Dermis microvascular lymphatic vessel endothelial cell (primary cell): ENCODE measurements around the gene OR1E1. TPM values are rescaled to one million over a fixed set of nuclear protein-coding genes. Genes with fewer than 3 reads are reported as not detected.

Source experiments
- total RNA-seq: library from RNA; depleted of rRNA; stranded (reverse); fragments of >200 nt; gene quantifications from 2 replicates; pipeline ENCODE4 v1.2.1, GENCODE V29; 2014

The OR1E1 gene
- total RNA-seq, 1 donor from 2014 or later = not detected

Other genes with a start within 250 kb of the OR1E1 start
- not detected in 2 replicates for gene OR1A2, start 200.9 kb downstream of the OR1E1 start, total RNA-seq
- gene OR1A1, start 190.7 kb downstream of the OR1E1 start, total RNA-seq = not detected in 2 replicates
- not detected in 2 replicates for gene OR3A1, start 100.0 kb downstream of the OR1E1 start, total RNA-seq
- gene OR3A2, start 12.1 kb downstream of the OR1E1 start, total RNA-seq = not detected in 2 replicates
- not detected in 2 replicates for gene OR3A3, start 13.0 kb upstream of the OR1E1 start, total RNA-seq
- not detected in 2 replicates for gene OR1E2, start 35.4 kb upstream of the OR1E1 start, total RNA-seq
- 1.7 TPM in 1 of 2 replicates, not detected in the other for gene SPATA22, start 73.4 kb upstream of the OR1E1 start, total RNA-seq
- gene ASPA, start 77.6 kb upstream of the OR1E1 start, total RNA-seq = 0.13 TPM in 1 of 2 replicates, not detected in the other
- gene TRPV3, start 159.4 kb upstream of the OR1E1 start, total RNA-seq = 0.13 TPM in 1 of 2 replicates, not detected in the other
- gene TRPV1, start 211.0 kb upstream of the OR1E1 start, total RNA-seq = 0.51 and 0.76 TPM in 2 replicates
- gene SHPK, start 237.8 kb upstream of the OR1E1 start, total RNA-seq = 11.2 and 19.2 TPM in 2 replicates
- gene CTNS, start 238.3 kb upstream of the OR1E1 start, total RNA-seq = 15.3 and 30.2 TPM in 2 replicates